K562 (cell line): ENCODE results near the gene SLC7A8. TPM values are rescaled to one million over a fixed set of nuclear protein-coding genes. Genes with fewer than 3 reads are reported as not detected.

Experiments
- RHOXF2B ChIP-seq: fragments of 250-450 bp; sonication (Bioruptor Pico); conservative IDR thresholded peaks from 2 replicates; pipeline ENCODE4 v1.5.1; 2021
- SMARCE1 ChIP-seq: fragments of 450-650 bp; IDR thresholded peaks from 2 replicates; pipeline ENCODE4 v1.7.1; 2016; ENCODE audit warnings: mild to moderate bottlenecking
- SOX6 ChIP-seq: fragments of 450-650 bp; IDR thresholded peaks from 2 replicates; pipeline ENCODE4 v1.6.1; 2014; ENCODE audit warnings: mild to moderate bottlenecking
- SREBF2 ChIP-seq: sonication (generic); formaldehyde crosslinking; IDR thresholded peaks from 2 replicates; pipeline ENCODE4 v1.4.0; 2020; ENCODE audit warnings: mild to moderate bottlenecking, missing genetic modification reagents
- TAF7 ChIP-seq: fragments of 450-650 bp; IDR thresholded peaks from 2 replicates; pipeline ENCODE4 v1.6.1; 2016; ENCODE audit warnings: missing genetic modification characterization, missing compliant biosample characterization
- TAL1 ChIP-seq: fragments of 450-650 bp; IDR thresholded peaks from 2 replicates; pipeline ENCODE4 v1.6.1; 2016; ENCODE audit warnings: mild to moderate bottlenecking
- TOE1 ChIP-seq, 2 experiments: fragments of 450-650 bp in 1 of 2; sonication (generic) in 1 of 2; formaldehyde crosslinking in 1 of 2; IDR thresholded peaks; 2 replicates each; pipeline versions ENCODE4 v1.7.1 to v1.8.0; 2016 to 2022; ENCODE audit warnings: borderline replicate concordance in 2 of 2, mild to moderate bottlenecking in 2 of 2, antibody characterized with exemption in 1 of 2, inconsistent platforms in 1 of 2, low read depth in 1 of 2, missing genetic modification reagents in 1 of 2, moderate library complexity in 1 of 2
- WHSC1 ChIP-seq: IDR thresholded peaks from one replicate; pipeline ENCODE4 v1.6.1; 2012; ENCODE audit warnings: low read length, control low read depth, inconsistent platforms
- ZBTB17 ChIP-seq: fragments of 450-650 bp; formaldehyde crosslinking; IDR thresholded peaks from 2 replicates; pipeline ENCODE4 v1.4.0; 2020; ENCODE audit warnings: mild to moderate bottlenecking
- ZBTB8A ChIP-seq: fragments of 450-650 bp; IDR thresholded peaks from 2 replicates; pipeline ENCODE4 v1.6.1; 2018; ENCODE audit warnings: mild to moderate bottlenecking, moderate library complexity; ENCODE audit not compliant: partially characterized antibody
- ZKSCAN8 ChIP-seq: fragments of 200-800 bp; sonication (Bioruptor generic); IDR thresholded peaks from 2 replicates; pipeline ENCODE4 v1.6.1; 2016; ENCODE audit warnings: missing genetic modification characterization, missing compliant biosample characterization
- ZNF24 ChIP-seq: fragments of 450-650 bp; IDR thresholded peaks from 2 replicates; pipeline ENCODE4 v1.6.1; 2016
- ZNF431 ChIP-seq: sonication (generic); formaldehyde crosslinking; IDR thresholded peaks from 2 replicates; pipeline ENCODE4 v1.8.0; 2022; ENCODE audit warnings: mild to moderate bottlenecking, missing genetic modification reagents
- polyA plus RNA-seq, 8 experiments: library from polyadenylated mRNA; depleted of rRNA in 4 of 8; stranded (reverse) in 5 of 8; unstranded in 3 of 8; fragments of >200 nt; fragmentation: Nextera tagmentation in 2 of 8; fragmentation: Illumina TruSeq in 1 of 8; extraction: Ambion mirVana in 2 of 8; extraction: Trizol in 1 of 8; gene quantifications; 2 replicates each; pipeline versions ENCODE4 v1.2.1 to v1.2.3, GENCODE V29; 2011 to 2014; ENCODE audit warnings: inconsistent platforms in 1 of 8, missing spikeins in 1 of 8
- total RNA-seq, 7 experiments: library from RNA; depleted of rRNA in 6 of 7; stranded (reverse); fragments of >200 nt in 6 of 7; fragmentation: Illumina TruSeq in 2 of 7; extraction: Trizol in 2 of 7; gene quantifications; 2 replicates each; pipeline versions ENCODE4 v1.2.1 to v1.2.3, GENCODE V29; 2011 to 2021; ENCODE audit warnings: low replicate concordance in 1 of 7
- TF ChIP-seq, protein P1 (sequence below): sonication (generic); formaldehyde crosslinking; IDR thresholded peaks from 2 replicates; pipeline ENCODE4 v1.8.0; 2023; ENCODE audit warnings: mild to moderate bottlenecking, missing genetic modification reagents
- TF ChIP-seq, protein P2 (sequence below): fragments of 250-450 bp; sonication (Bioruptor Pico); IDR thresholded peaks from 2 replicates; pipeline ENCODE4 v1.4.0; 2020
- TF ChIP-seq, protein P3 (sequence below): fragments of 250-450 bp; sonication (Bioruptor Pico); IDR thresholded peaks from 2 replicates; pipeline ENCODE4 v1.8.0; 2022; ENCODE audit warnings: moderate library complexity, mild to moderate bottlenecking, inconsistent platforms
- TF ChIP-seq, protein P4 (sequence below), 2 experiments: fragments of 200-800 bp in 1 of 2; sonication (Bioruptor generic) in 1 of 2; sonication (generic) in 1 of 2; formaldehyde crosslinking in 1 of 2; IDR thresholded peaks in 1 of 2; conservative IDR thresholded peaks in 1 of 2; 2 replicates each; pipeline versions ENCODE4 v1.5.0 to v1.6.1; 2016 to 2020; ENCODE audit warnings: missing compliant biosample characterization in 1 of 2, missing genetic modification characterization in 1 of 2, missing genetic modification reagents in 1 of 2

Gene SLC7A8
- total and polyA plus RNA-seq, 9 of the 15 experiments (the other 6 are each of a cell fraction or from before 2014, with no cell fraction given): 2.0 to 33.0 (median 6.0) TPM

DNA sequence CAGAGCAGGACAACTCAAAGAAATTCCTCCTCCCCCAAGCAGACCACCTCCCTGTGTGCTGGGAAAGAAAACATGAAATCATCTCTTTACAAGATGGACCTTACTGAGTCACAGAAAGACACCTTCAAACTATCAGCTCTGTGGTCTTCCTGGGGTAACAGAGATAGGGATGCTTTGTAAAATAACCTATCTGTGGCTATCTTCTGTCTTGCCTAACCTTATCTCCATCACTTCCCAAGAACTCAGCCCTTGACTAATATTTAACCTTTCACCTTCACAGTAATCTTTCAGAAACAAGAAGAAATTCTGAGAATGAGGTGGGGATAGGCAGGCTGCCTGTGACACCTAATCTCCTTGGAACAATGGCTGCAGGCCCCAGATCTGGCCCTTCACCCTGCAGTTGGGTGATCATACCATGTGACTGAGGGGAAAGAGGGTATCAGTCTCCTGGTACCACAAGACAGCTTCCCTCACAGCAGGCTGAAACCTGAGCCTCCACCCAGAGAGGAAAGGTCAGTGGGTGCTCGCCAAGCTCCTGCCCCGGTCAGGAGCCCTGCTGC, 37.0 kb downstream of the SLC7A8 start (continued):
- TF ChIP-seq, protein P1, sequence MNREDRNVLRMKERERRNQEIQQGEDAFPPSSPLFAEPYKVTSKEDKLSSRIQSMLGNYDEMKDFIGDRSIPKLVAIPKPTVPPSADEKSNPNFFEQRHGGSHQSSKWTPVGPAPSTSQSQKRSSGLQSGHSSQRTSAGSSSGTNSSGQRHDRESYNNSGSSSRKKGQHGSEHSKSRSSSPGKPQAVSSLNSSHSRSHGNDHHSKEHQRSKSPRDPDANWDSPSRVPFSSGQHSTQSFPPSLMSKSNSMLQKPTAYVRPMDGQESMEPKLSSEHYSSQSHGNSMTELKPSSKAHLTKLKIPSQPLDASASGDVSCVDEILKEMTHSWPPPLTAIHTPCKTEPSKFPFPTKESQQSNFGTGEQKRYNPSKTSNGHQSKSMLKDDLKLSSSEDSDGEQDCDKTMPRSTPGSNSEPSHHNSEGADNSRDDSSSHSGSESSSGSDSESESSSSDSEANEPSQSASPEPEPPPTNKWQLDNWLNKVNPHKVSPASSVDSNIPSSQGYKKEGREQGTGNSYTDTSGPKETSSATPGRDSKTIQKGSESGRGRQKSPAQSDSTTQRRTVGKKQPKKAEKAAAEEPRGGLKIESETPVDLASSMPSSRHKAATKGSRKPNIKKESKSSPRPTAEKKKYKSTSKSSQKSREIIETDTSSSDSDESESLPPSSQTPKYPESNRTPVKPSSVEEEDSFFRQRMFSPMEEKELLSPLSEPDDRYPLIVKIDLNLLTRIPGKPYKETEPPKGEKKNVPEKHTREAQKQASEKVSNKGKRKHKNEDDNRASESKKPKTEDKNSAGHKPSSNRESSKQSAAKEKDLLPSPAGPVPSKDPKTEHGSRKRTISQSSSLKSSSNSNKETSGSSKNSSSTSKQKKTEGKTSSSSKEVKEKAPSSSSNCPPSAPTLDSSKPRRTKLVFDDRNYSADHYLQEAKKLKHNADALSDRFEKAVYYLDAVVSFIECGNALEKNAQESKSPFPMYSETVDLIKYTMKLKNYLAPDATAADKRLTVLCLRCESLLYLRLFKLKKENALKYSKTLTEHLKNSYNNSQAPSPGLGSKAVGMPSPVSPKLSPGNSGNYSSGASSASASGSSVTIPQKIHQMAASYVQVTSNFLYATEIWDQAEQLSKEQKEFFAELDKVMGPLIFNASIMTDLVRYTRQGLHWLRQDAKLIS (CRISPR knock-in tag): no peak
- TF ChIP-seq SREBF2 (CRISPR knock-in tag) (no peak), ZBTB17 (CRISPR knock-in tag) (no peak), ZBTB8A (no peak), SOX6 (peak; percentile 98), TAL1 (peak; percentile 97), TOE1 (IDR thresholded peaks at IDR 0.05; ENCODE audit: borderline replicate concordance) (peak; percentile 81), TOE1 (CRISPR knock-in tag; IDR thresholded peaks at IDR 0.05; ENCODE audit: borderline replicate concordance, low read depth) (no peak), ZNF24 (no peak), RHOXF2B (no peak), ZKSCAN8 (CRISPR knock-in tag) (peak; percentile 82; the same call in 1 of the 2 replicates), SMARCE1 (peak; percentile 92), WHSC1 (no peak), TAF7 (tag) (no peak), ZNF431 (CRISPR knock-in tag) (0 out of 2 replicates have a peak, but pooled peaks have one; percentile 17)
- TF ChIP-seq, protein P2, sequence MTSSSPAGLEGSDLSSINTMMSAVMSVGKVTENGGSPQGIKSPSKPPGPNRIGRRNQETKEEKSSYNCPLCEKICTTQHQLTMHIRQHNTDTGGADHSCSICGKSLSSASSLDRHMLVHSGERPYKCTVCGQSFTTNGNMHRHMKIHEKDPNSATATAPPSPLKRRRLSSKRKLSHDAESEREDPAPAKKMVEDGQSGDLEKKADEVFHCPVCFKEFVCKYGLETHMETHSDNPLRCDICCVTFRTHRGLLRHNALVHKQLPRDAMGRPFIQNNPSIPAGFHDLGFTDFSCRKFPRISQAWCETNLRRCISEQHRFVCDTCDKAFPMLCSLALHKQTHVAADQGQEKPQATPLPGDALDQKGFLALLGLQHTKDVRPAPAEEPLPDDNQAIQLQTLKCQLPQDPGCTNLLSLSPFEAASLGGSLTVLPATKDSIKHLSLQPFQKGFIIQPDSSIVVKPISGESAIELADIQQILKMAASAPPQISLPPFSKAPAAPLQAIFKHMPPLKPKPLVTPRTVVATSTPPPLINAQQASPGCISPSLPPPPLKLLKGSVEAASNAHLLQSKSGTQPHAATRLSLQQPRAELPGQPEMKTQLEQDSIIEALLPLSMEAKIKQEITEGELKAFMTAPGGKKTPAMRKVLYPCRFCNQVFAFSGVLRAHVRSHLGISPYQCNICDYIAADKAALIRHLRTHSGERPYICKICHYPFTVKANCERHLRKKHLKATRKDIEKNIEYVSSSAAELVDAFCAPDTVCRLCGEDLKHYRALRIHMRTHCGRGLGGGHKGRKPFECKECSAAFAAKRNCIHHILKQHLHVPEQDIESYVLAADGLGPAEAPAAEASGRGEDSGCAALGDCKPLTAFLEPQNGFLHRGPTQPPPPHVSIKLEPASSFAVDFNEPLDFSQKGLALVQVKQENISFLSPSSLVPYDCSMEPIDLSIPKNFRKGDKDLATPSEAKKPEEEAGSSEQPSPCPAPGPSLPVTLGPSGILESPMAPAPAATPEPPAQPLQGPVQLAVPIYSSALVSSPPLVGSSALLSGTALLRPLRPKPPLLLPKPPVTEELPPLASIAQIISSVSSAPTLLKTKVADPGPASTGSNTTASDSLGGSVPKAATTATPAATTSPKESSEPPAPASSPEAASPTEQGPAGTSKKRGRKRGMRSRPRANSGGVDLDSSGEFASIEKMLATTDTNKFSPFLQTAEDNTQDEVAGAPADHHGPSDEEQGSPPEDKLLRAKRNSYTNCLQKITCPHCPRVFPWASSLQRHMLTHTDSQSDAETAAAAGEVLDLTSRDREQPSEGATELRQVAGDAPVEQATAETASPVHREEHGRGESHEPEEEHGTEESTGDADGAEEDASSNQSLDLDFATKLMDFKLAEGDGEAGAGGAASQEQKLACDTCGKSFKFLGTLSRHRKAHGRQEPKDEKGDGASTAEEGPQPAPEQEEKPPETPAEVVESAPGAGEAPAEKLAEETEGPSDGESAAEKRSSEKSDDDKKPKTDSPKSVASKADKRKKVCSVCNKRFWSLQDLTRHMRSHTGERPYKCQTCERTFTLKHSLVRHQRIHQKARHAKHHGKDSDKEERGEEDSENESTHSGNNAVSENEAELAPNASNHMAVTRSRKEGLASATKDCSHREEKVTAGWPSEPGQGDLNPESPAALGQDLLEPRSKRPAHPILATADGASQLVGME (CRISPR knock-in tag): peak; percentile 95
- TF ChIP-seq, protein P3, sequence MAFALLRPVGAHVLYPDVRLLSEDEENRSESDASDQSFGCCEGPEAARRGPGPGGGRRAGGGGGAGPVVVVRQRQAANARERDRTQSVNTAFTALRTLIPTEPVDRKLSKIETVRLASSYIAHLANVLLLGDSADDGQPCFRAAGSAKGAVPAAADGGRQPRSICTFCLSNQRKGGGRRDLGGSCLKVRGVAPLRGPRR (CRISPR knock-in tag): no peak
- TF ChIP-seq, protein P4, sequence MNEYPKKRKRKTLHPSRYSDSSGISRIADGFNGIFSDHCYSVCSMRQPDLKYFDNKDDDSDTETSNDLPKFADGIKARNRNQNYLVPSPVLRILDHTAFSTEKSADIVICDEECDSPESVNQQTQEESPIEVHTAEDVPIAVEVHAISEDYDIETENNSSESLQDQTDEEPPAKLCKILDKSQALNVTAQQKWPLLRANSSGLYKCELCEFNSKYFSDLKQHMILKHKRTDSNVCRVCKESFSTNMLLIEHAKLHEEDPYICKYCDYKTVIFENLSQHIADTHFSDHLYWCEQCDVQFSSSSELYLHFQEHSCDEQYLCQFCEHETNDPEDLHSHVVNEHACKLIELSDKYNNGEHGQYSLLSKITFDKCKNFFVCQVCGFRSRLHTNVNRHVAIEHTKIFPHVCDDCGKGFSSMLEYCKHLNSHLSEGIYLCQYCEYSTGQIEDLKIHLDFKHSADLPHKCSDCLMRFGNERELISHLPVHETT (CRISPR knock-in tag; conservative IDR thresholded peaks at IDR 0.05 in 1 of 2, IDR thresholded peaks at IDR 0.05 in 1 of 2): peak in 1 of 2 experiments; percentile 76; a peak in 2 of 4 replicates
